Choroid plexus epithelial cell (primary cell): ENCODE results near the gene MYL4.
"Not testable (repeated sequence)": the region's sequence is repeated elsewhere in the genome, so short reads cannot be mapped to it uniquely, and the experiment has no call there.

Source experiments
- DNase-seq: peaks from one replicate; pipeline ENCODE4 v3.0.0-alpha.2; 2010; ENCODE audit warnings: low read depth
- H3K4me3 ChIP-seq: 2 replicates; pipeline ENCODE4 v1.5.1; 2011; ENCODE audit warnings: low read depth, mild to moderate bottlenecking, control low read depth, low read length, moderate library complexity
- CTCF ChIP-seq: conservative IDR thresholded peaks from 2 replicates; pipeline ENCODE4 v1.5.1; 2011; ENCODE audit warnings: low read depth, mild to moderate bottlenecking, control low read depth, inconsistent platforms, low read length, moderate library complexity

The MYL4 gene

GRCh38 chr17:47221154-47221553, 12.0 kb downstream of the MYL4 start:
- DNase-seq: no peak
- no peak overlapping the region for H3K4me3 ChIP-seq
- TF ChIP-seq CTCF: no peak

GRCh38 chr17:47222047-47222446, 12.9 kb downstream of the MYL4 start:
- no peak overlapping the region for H3K4me3 ChIP-seq
- no peak for TF ChIP-seq CTCF
- no peak for DNase-seq

GRCh38 chr17:47223007-47223406, 13.9 kb downstream of the MYL4 start:
- TF ChIP-seq CTCF: no peak
- H3K4me3 ChIP-seq: no peak overlapping the region
- no peak for DNase-seq

GRCh38 chr17:47223460-47223859, 14.3 kb downstream of the MYL4 start:
- H3K4me3 ChIP-seq: no peak overlapping the region
- DNase-seq: no peak
- no peak for TF ChIP-seq CTCF

- not testable (repeated sequence) for DNase-seq, H3K4me3 ChIP-seq
Measured at GRCh38 chr17:47224077-47224476, 14.9 kb downstream of the MYL4 start.

GRCh38 chr17:47224966-47225365, 15.8 kb downstream of the MYL4 start:
- no peak overlapping the region for H3K4me3 ChIP-seq

GRCh38 chr17:47225436-47225858, 16.3 kb downstream of the MYL4 start:
- DNase-seq: peak; percentile 92

More at GRCh38 chr17:47224966-47225365, 15.8 kb downstream of the MYL4 start:
- TF ChIP-seq CTCF: no peak
- peak; percentile 54 for DNase-seq

More at GRCh38 chr17:47225436-47225858, 16.3 kb downstream of the MYL4 start:
- H3K4me3 ChIP-seq: no peak overlapping the region
- no peak for TF ChIP-seq CTCF
